Endothelial cell of umbilical vein (primary cell): ENCODE measurements around the gene TMEM107.

Experiments used
- EZH2 ChIP-seq: IDR thresholded peaks from 2 replicates; pipeline ENCODE4 v1.6.1; 2012; ENCODE audit warnings: borderline replicate concordance, low read depth, mild to moderate bottlenecking, moderate library complexity, low read length, inconsistent platforms; ENCODE audit not compliant: severe bottlenecking
- GATA2 ChIP-seq: IDR thresholded peaks from 2 replicates; pipeline ENCODE4 v1.7.0; 2011; ENCODE audit warnings: low read depth, mild to moderate bottlenecking, moderate library complexity, mixed read lengths, low read length; ENCODE audit not compliant: insufficient read length, insufficient read depth
- JUN ChIP-seq: IDR thresholded peaks from 2 replicates; pipeline ENCODE4 v1.6.1; 2011; ENCODE audit warnings: borderline replicate concordance, low read depth; ENCODE audit not compliant: insufficient read length, insufficient read depth
- MAX ChIP-seq: IDR thresholded peaks from 2 replicates; pipeline ENCODE4 v1.6.1; 2011; ENCODE audit not compliant: insufficient read depth, insufficient read length
- POLR2A ChIP-seq: IDR thresholded peaks from 2 replicates; pipeline ENCODE4 v1.6.1; 2012; ENCODE audit warnings: low read depth, mild to moderate bottlenecking, control low read depth, low read length
- POLR2AphosphoS5 ChIP-seq: IDR thresholded peaks from 2 replicates; pipeline ENCODE4 v1.6.1; 2012; ENCODE audit warnings: low read depth, mild to moderate bottlenecking, control low read depth, low read length, moderate library complexity; ENCODE audit not compliant: insufficient read depth
- TF ChIP-seq, protein P1 (sequence below), 2 donors: IDR thresholded peaks; 1 replicate in 1 of 2; 2 replicates in 1 of 2; pipeline ENCODE4 v1.5.1; 2011; ENCODE audit warnings: low read length in 2 of 2, mild to moderate bottlenecking in 2 of 2, moderate library complexity in 2 of 2, control low read depth in 1 of 2, inconsistent platforms in 1 of 2, low read depth in 1 of 2; ENCODE audit not compliant: insufficient read depth in 1 of 2; ENCODE audit errors: extremely low read depth in 1 of 2

GRCh38 chr17:8162233-8162996 is 13.8 kb downstream of the TMEM107 start, which contains the start of gene VAMP2:
- TF ChIP-seq, protein P1, sequence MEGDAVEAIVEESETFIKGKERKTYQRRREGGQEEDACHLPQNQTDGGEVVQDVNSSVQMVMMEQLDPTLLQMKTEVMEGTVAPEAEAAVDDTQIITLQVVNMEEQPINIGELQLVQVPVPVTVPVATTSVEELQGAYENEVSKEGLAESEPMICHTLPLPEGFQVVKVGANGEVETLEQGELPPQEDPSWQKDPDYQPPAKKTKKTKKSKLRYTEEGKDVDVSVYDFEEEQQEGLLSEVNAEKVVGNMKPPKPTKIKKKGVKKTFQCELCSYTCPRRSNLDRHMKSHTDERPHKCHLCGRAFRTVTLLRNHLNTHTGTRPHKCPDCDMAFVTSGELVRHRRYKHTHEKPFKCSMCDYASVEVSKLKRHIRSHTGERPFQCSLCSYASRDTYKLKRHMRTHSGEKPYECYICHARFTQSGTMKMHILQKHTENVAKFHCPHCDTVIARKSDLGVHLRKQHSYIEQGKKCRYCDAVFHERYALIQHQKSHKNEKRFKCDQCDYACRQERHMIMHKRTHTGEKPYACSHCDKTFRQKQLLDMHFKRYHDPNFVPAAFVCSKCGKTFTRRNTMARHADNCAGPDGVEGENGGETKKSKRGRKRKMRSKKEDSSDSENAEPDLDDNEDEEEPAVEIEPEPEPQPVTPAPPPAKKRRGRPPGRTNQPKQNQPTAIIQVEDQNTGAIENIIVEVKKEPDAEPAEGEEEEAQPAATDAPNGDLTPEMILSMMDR (IDR thresholded peaks at IDR 0.05; ENCODE audit: extremely low read depth in 1 of 2, insufficient read depth in 1 of 2, low read depth in 1 of 2, low read length in 2 of 2) = no peak
- no peak for TF ChIP-seq EZH2
- TF ChIP-seq POLR2A = peak; percentile 71
- peak; percentile 88 for TF ChIP-seq POLR2AphosphoS5
- TF ChIP-seq JUN = no peak
- TF ChIP-seq MAX = no peak
- no peak for TF ChIP-seq GATA2
